ENCODE data around the gene SNX5. TPM values are rescaled to one million over a fixed set of nuclear protein-coding genes. Genes with fewer than 3 reads are reported as not detected.

SNX5 gene
- total and polyA plus RNA-seq, 12 donors: 29.0 to 59.1 (median 47.3) TPM

DNA sequence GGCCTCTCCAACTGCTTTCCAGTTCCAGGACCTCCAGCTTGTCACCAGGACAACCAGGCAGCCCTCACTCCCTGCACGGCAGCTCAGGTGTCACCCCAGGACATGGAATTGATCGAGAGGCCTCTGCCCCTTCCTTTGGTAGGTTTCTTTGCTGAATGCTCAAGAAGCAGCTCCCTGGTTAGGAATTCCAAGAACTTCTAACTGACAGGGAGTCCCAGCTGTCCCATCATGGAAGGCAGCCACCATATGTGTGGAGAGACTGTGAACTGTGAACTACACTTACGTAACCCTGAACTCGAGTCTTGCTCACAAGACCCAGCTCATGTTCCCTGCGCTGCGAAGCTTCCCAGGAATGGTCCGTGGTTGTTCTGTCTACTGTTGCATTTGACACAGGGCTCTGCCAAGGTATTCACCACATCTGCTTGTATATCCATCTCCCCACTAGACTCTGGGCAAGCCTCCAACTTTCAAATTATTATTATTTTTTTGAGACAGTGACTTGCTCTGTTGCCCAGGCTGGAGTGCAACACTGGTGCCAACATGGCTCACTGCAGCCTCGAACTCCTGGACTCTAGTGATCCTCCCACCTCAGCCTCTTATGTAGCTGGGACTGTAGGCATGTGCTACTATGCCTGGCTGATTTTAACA lies 35.9 kb upstream of the SNX5 start:
- 71 to 77% methylated on average over 8 of the region's 8 CpGs for WGBS, 2 donors
- Histone ChIP-seq H3K9me3 (no peaks in the 10 kb centered on the region), H3K27ac (no peak overlapping the region), H3K4me1 (peaks cover 0 to 18% (median 3%) of the 10 kb centered on the region in 9 donors), H3K4me3 (no peak overlapping the region), H3K27me3 (no peaks in the 10 kb centered on the region), H3K36me3 (no peaks in the 10 kb centered on the region)
- intact Hi-C loops (cut with DNase I): no loop called here
- TF ChIP-seq CTCF (IDR thresholded peaks at IDR 0.05): no peak
- no peak for DNase-seq
- no peak for ATAC-seq

- Histone ChIP-seq H3K9me3 (no peaks in the 10 kb centered on the region), H3K4me3 (no peak overlapping the region), H3K27me3 (no peaks in the 10 kb centered on the region), H3K36me3 (no peaks in the 10 kb centered on the region), H3K4me1 (peaks cover 0 to 18% (median 3%) of the 10 kb centered on the region in 9 donors), H3K27ac (no peak overlapping the region)
- no peak for DNase-seq
- WGBS, 2 donors: 59 to 65% methylated on average over 5 of the region's 5 CpGs
- no peak for TF ChIP-seq CTCF (IDR thresholded peaks at IDR 0.05)
- intact Hi-C loops (cut with DNase I): no loop called here
- no peak for ATAC-seq
These were observed 35.3 kb upstream of the SNX5 start for GRCh38 chr20:18003897-18004296.

DNA sequence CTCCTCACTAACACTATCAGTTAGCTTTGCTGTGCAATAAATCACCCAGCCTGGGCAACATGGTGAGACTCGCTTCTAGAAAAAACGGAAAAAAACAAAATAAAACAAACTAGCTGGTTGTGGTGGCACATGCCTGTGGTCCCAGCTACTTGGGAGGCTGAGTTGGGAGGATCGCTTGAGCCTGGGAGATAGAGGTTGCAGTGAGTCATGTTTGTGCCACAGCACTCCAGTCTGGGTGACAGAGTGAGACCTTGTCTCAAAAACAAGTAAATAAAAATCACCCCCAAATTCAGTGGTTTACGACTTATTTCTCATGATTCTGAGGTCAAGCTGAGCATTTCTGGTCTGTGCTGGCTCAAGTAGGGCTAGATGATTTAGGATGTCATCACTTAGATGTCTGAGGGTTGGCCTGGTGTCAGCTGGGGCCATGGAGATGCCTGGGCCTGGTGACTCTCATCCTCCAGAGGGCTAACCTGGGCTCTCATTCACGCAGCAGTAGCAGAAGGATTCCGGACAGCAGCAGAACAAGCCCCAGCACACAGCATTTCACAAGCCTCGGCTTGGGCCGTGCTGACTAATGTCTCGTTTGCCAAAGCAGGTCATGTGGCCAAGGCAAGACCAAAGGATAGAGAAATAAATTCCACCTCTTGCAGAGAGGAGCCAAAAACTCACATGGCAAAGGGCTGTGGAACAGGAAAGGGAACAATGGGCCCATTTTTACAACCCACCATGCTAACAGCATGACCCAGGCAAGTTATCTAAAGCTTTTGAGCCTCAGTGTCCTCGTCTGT lies 32.7 kb upstream of the SNX5 start:
- H3K27ac ChIP-seq: no peak overlapping the region
- peaks cover 0 to 12% (median 0%) of the 10 kb centered on the region in 9 donors for H3K4me1 ChIP-seq
- intact Hi-C loops (cut with DNase I): no loop called here
- no peak overlapping the region for H3K4me3 ChIP-seq
- H3K9me3 ChIP-seq: no peaks in the 10 kb centered on the region
- no peak for TF ChIP-seq CTCF (IDR thresholded peaks at IDR 0.05)
- DNase-seq: peak; percentile 24 to 28
- no peaks in the 10 kb centered on the region for H3K27me3 ChIP-seq
- peak; percentile 56 to 94 (median 75) for ATAC-seq
- H3K36me3 ChIP-seq: no peaks in the 10 kb centered on the region
- 62 to 77% methylated on average over 10 of the region's 10 CpGs for WGBS, 2 donors

DNA sequence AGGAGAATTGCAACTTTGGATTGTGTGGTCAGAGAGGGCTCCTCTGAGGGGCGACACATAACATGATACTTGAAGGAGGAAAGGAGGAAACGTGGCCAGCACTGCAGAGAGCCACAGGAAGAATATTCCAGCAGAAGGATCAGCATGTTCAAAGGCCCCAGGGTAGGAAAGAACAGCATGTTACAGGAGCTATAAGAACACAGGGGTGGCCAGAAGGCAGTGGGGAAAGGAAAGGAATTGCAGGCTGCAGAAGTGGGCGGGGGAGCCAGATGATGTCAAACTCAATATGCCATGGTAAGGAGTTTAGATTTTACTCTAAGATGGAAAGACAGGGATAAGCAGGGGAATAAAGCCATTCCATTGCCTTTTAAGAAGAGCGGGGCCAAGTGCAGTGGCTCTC lies 31.0 kb upstream of the SNX5 start:
- DNase-seq: no peak
- H3K27me3 ChIP-seq: no peaks in the 10 kb centered on the region
- no peak overlapping the region for H3K27ac ChIP-seq
- intact Hi-C loops (cut with DNase I): loop anchor here in 9 of 10 donors (5.0 to 10.0 kb wide), 6 partner anchors 285 to 1195 kb away; partner anchors contain the start of gene ZNF133 (in 1 of the 9)
- no peak for TF ChIP-seq CTCF (IDR thresholded peaks at IDR 0.05)
- H3K9me3 ChIP-seq: no peaks in the 10 kb centered on the region
- H3K4me3 ChIP-seq: no peak overlapping the region
- ATAC-seq: no peak
- no peaks in the 10 kb centered on the region for H3K36me3 ChIP-seq
- 83 to 85% methylated on average over 4 of the region's 4 CpGs for WGBS, 2 donors
- peaks cover 0 to 16% (median 0%) of the 10 kb centered on the region in 9 donors for H3K4me1 ChIP-seq
